GM21529 (cell line): Measurements from ENCODE around the gene FBXO44.
A peak's percentile ranks its signal among the peaks of the same experiment; 100 is the strongest.

Source experiments
- ATAC-seq: cut with Tn5 transposase; IDR thresholded peaks from one replicate; pipeline ENCODE4 v1.9.1; 2021; ENCODE audit not compliant: unreplicated experiment

FBXO44 gene

GRCh38 chr1:11657654-11658053 is 3.0 kb downstream of the FBXO44 start:
- ATAC-seq: no peak

- ATAC-seq: no peak
These were observed 3.9 kb downstream of the FBXO44 start for GRCh38 chr1:11658542-11658941.

DNA sequence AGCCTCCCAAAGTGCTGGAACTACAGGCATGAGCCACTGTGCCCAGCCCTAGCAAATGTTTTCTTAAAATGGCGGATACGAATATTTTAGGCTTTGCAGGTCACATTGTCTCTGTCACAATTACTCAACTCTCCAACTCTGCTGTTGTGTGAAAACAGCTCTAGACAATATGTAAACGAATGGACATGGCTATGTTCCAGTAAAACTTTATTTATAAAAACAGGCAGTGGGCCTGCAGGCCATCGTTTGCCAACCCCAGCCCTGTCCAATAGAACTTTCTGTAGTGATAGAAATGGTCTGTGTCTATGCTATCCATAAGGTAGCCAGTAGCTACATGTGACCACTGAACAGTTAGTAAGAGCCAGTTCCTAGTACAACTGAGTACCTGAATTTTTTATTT is 5.1 kb downstream of the FBXO44 start:
- ATAC-seq: no peak

- no peak for ATAC-seq
These were observed 6.4 kb downstream of the FBXO44 start for GRCh38 chr1:11661103-11661502.

DNA sequence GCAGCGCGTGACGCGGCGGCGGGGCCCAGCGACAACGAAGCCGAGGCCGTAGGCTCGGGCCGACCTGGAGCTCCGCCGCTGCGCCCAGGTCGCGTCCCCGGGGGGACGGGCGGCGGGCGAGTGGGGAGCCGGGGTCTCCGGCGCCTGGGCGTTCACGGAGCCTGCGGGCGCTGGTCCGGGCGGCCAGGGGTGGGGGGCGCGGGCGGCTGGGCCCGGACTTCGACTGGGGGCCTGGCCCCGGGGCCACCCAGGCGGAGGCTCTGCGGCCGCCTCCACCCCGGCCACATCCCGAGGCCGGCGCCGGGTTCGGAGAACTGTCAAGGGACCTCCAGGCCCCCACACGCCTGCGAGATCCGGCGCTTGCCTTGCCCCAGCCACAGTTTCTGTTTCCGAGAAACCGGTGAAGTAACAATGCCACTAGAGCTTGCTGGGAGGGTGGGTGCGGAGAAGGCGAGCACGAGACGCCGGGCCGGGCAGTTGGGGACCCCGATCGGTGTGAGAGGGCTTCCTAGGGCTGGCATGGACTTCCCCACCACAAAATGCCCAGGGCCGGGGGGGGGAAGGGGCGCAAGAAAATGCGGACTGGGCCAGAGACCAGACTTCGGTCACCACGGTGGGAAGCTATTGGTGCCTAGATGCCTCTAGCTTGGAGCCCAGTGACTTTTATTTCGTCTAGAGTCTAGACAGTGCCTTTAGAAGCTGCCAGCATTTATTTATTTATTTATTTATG is 9.8 kb downstream of the FBXO44 start:
- ATAC-seq: peak; percentile 53

GRCh38 chr1:11668516-11668915 is 13.8 kb downstream of the FBXO44 start:
- no peak for ATAC-seq

DNA sequence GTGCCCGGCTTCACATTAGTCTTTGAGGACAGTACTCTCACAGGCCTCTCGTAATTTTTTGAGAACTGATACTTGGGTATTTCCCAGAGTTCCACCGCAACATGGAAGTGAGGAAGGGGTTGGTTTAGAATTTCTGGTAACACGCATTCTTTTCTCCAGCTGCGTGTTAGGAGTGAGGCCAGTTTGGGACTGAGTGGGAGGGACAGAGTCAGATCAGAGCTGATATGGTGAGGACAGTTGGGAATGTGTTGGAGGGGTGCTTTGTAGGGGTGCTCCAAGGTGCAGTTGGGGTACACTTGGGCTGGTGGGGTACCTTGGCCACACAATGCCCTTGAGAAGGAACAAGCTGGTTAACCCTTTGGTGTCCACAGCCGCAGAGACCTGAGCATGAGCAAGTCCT is 16.1 kb downstream of the FBXO44 start:
- ATAC-seq: no peak

GRCh38 chr1:11671205-11671543 is 16.5 kb downstream of the FBXO44 start:
- ATAC-seq: no peak

DNA sequence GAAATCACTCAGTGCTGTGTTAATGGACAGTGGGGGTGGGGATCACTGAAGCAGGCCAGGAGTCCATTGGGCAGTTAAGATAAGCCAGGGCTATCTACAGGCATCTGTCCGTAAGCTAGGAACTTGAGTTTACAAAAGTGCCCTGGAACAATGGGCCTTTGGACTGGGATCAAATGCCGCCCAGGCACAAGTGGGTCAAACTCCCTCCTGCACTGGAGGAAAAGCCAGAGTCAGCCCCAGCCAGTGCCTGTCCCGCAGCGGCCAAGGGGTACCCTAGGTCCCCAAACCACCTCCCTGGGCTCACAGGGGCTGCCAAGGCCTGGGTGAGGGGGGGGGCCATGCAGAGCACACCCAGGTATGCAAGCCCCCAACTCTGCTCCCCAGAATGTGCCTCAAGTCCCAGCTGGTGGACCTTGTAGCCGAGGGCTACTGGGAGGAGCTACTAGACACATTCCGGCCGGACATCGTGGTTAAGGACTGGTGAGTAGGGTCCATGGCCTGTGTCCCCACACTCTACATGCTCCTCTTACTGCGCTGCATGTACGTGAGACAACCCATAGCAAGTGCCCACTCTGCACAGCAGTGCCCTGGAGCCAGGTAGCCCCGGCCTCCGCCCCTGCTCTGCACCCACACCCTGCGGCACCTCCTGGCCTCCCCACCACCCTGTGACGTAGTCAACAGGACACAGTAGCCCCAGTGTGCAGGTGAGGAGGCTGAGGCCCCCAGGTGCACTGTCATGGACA is 17.0 kb downstream of the FBXO44 start:
- no peak for ATAC-seq

DNA sequence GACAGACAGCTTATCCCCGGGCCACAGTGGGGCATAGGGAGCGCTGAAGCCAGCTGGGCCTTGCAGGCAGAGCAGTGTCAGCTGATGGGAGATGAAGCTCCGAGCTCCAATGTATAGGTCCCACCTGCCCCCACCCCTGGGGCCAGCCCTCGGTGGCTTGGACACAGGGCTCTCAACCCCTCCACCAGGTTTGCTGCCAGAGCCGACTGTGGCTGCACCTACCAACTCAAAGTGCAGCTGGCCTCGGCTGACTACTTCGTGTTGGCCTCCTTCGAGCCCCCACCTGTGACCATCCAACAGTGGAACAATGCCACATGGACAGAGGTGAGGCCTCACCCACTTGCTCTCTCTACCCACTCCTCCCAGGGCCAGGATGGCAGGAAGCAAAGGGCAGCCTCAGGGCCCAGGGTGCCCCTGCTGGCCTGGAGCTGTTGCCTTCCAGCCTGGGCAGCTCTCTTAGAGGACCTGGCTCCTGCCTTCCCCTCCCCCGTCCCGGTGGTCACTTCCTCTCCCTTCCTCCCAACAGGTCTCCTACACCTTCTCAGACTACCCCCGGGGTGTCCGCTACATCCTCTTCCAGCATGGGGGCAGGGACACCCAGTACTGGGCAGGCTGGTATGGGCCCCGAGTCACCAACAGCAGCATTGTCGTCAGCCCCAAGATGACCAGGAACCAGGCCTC is 18.6 kb downstream of the FBXO44 start:
- ATAC-seq: no peak

GRCh38 chr1:11674488-11674887 is 19.8 kb downstream of the FBXO44 start:
- ATAC-seq: no peak

GRCh38 chr1:11675325-11675724 is 20.6 kb downstream of the FBXO44 start:
- no peak for ATAC-seq

- no peak for ATAC-seq
These were observed 21.9 kb downstream of the FBXO44 start for GRCh38 chr1:11676386-11677103.

- no peak for ATAC-seq
These were observed 23.8 kb downstream of the FBXO44 start for GRCh38 chr1:11678442-11678841.

GRCh38 chr1:11680270-11681070 is 25.8 kb downstream of the FBXO44 start:
- ATAC-seq: peak; percentile 16

DNA sequence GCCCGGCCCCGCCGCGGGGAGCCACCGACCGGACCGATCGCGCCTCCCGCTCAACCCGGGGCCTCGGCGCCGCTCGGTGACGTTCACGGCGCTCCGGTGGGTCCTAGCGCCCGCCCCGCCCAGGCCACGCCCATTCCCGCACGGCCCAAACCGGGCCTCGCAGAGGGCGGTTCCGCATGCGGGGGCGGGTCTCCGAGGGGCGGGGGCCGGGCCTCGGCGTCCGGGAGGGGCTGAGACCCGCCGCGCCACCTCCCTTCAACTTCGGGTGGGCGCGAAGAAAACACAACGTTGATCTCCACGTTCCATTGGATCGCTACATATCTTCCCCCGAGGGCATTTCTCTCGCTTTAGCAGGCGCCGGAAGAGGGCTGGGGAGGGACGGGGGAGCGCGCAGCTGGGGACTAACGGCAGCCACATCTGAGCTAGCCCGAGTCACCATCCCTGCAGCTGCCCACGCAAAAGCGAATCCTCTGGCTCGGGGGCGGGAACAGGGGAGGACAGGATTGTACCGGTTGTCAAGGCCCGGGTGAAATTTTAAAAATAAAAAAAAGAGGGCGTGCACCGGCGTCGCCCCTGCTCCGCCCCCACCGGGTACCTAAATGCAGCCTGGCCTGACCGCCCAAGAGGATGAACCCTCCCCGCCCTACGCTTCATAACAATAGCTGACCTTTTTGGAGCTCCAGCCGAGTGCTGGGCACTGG is 26.5 kb downstream of the FBXO44 start, which contains the start of gene MAD2L2:
Gene MAD2L2 (minus strand): TSS at position 78 of the 701 bp plus-strand sequence. CDS start 547 bp downstream, outside the sequence.
- ATAC-seq: peak; percentile 79

DNA sequence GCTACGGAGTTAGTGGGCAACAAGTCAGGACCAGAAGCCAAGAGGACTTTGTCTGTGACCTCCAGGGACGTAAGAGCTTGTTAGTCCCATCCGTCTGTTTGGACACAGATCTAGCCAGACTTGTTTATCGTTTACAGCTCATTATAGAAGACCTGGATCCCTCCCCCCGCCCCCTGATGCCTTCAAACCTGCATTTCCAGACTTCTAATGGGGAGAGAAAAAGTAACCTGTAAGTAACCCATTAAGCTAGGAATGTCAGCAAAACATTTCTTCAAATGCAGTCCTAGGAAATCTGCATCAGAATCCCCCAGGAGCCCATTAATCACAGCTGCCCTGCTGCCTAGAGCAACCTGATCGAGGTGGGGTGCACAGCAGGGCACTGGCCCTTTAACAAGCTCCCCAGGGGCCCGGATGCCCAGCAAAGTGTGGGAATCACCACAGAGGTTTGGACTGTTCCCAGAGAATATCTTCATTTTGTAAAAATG is 27.7 kb downstream of the FBXO44 start:
- no peak for ATAC-seq

DNA sequence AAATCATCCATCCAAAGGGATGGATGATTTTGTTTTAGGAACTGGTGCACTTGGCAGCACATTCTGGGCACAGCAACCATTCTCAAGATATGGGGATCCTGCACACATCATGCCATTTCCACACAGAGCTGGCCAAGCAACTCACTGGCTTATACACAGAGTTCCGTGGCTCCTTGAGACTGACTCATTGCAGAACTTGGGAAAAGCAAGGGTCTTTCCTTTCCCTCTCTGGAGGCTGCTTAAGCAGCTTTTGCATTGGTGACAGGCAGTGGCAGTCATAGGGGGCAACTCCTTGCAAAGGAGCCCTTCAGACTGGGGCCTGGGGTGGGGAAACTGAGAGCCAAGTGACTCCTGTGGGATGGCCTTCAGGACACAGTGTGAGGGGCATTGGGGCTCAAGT is 28.1 kb downstream of the FBXO44 start:
- no peak for ATAC-seq

GRCh38 chr1:11684070-11684469 is 29.4 kb downstream of the FBXO44 start:
- no peak for ATAC-seq
